CD4-positive, alpha-beta T cell treated with Interleukin-17A for 4 hours (primary cell): ENCODE measurements around the gene FASN.
"Not testable (repeated sequence)": the region's sequence is repeated elsewhere in the genome, so short reads cannot be mapped to it uniquely, and the experiment has no call there.

ENCODE experiments used
- DNase-seq: peaks from one replicate; pipeline ENCODE4 v3.0.0-alpha.2; 2020; ENCODE audit warnings: mixed read lengths

Gene FASN

GRCh38 chr17:82098169-82098938 lies at the start of gene FASN:
FASN (minus strand) TSS chr17:82098236; CDS start chr17:82096445, 1,791 bp downstream.
- DNase-seq, result peak; percentile 96

GRCh38 chr17:82146663-82147654 lies 48.9 kb upstream of the FASN start:
- no peak for DNase-seq

- no peak for DNase-seq
These were observed 47.6 kb upstream of the FASN start for GRCh38 chr17:82145550-82146155.

- no peak for DNase-seq
These were observed 45.3 kb upstream of the FASN start for GRCh38 chr17:82143333-82143732.

- DNase-seq, result not testable (repeated sequence)
These were observed 41.9 kb upstream of the FASN start for GRCh38 chr17:82139961-82140360.

DNA sequence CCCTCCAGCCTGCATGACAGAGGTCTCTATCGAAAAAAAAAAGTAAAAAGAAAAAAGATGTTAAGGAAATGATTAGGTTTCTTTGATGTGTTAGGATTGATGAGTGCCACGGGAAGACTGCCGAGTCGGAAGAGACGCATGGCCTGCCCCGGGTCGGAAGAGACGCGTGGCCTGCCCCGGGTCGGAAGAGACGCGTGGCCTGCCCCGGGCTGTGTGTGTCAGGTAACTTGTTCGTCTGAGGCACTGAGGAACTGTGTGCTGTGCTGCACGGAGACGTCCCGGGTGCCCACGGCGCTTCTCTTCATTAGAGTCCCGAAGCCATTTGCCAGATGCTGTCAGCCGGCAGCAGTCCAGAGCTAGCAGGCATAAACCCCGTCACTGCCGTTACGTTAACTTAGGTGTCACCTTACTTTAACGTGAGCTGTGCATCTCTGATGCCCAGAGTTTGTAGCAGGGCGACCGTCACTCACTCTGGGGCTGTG lies 40.5 kb upstream of the FASN start:
- no peak for DNase-seq

DNA sequence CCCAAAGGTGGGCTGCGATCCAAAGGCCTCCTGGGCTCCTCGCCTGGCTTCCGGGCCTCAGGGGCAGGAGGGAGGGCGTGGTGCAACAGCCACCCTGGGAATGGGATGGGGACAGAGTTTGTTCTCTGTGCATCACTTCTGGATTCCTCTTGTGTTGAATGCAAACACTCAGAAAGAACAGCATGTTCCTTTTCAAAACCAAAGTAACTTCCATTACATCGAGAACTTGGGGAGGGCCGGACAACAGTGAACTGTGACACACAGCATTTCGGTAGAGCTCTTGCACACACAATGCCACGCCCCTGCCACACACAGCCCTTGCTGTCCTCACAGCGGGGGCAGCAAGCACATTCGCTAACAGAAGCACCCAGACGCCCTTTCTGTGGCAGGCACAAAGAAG lies 36.1 kb upstream of the FASN start:
- no peak for DNase-seq

- not testable (repeated sequence) for DNase-seq
These were observed 35.3 kb upstream of the FASN start for GRCh38 chr17:82133166-82133953.

- DNase-seq, result no peak
These were observed 31.1 kb upstream of the FASN start for GRCh38 chr17:82129095-82129494.

GRCh38 chr17:82128287-82128686 lies 30.3 kb upstream of the FASN start:
- no peak for DNase-seq

DNA sequence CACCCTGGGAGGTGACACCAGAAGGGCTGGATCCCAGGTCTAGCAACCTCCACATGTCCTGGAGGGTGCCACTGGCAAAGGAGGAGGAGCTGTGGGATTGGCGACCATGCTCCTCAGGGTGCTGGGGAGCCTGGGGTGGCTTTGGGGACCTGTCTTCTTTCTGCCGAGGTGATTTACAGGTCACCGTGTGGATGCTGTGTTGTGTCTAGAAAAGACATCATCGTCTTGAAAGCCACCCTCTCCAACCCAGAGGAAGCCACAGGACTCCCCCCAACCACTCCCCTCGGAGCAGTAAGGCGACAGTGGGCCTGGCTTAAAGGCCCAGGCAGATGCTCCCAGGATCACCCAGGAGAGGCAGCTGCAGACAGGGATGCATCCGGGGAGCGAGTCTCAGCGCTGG lies 29.7 kb upstream of the FASN start:
- DNase-seq, result peak; percentile 30

- peak; percentile 50 for DNase-seq
These were observed 29.2 kb upstream of the FASN start for GRCh38 chr17:82127315-82127595.

- DNase-seq, result peak; percentile 91
These were observed 28.7 kb upstream of the FASN start for GRCh38 chr17:82126556-82127314.

DNA sequence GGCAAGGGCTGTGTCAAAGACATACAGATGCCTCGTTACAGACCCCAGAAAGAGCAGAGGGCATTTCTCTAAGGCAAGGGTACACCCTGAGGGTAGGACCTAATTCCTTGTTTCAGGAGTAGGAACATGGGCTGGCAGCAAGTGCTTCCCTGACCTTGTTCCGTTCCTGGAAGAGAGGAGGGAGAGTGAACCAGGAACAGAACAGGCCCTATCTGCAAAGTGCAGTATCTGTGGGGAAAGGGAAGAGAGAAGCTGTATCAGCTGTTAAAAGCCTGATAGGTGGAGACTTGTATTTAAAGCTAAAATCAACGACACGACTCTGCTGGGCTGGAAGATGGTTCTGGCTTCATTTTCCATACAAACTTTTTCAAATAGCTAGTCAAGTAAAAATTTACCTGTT lies 26.1 kb upstream of the FASN start:
- no peak for DNase-seq

GRCh38 chr17:82121660-82122629 lies 23.9 kb upstream of the FASN start:
- no peak for DNase-seq

DNA sequence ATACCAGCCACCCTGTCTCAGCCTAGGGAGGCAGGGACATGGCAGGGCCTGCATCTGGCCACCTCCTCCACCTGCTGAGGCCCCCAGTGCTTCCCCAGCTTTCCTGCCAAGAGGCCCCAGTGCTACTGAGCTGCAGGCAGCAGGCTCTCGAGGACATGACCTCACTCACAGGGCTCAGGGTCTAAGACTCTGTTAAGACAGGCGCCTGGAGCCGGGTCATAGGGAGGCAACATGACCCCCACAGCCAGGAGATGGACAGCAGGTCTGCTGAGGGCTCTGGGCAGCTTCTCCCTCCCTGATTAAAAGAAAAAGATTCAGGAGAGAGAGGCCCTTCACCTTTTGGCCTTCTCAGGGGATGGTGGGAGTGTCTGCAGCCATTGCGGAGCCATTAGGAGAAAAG lies 23.2 kb upstream of the FASN start:
- no peak for DNase-seq

GRCh38 chr17:82120148-82120547 lies 22.1 kb upstream of the FASN start:
- DNase-seq, result peak; percentile 56

DNA sequence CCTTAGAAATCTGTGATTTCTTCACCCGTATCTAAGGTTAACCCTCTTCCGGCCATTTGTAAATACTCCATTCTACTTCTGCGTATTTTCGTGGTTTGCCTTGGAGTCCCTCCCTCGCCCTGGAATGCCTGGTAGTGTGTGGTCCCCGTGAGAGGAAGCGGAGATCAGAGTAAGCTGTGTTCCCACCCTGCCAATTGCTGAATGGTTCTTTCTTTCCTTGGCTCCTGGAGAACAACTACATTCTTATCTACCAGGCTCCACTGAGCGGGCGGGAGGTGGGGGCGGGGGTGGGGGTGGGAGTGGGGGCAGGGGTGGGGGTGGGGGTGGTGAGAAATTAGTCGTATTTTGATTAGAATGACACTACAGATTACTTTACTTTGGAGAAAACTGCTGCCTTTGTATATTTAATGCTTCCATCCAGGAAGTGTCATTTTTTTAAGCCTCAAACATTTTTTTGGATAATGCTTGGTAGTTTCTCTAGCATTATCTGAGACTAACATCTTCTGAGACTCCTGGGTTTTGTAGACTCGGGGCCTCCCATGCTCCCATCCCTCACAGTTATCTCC lies 20.9 kb upstream of the FASN start:
- no peak for DNase-seq

- DNase-seq, result no peak
These were observed 20.3 kb upstream of the FASN start for GRCh38 chr17:82118168-82118814.
